ENCODE results near the gene SIX2. TPM values are rescaled to one million over a fixed set of nuclear protein-coding genes. Genes with fewer than 3 reads are reported as not detected.
"Not testable (repeated sequence)": the region's sequence is repeated elsewhere in the genome, so short reads cannot be mapped to it uniquely, and the experiment has no call there.

Gene SIX2
- total and polyA plus RNA-seq, 10 donors = 0.03 to 0.20 (median 0.03) TPM; not detected in 7

- no peaks in the 10 kb centered on the region for H3K9me3 ChIP-seq
- intact Hi-C loops (cut with DNase I; ENCODE audit: low total_unique reads) = no loop called here
- H3K36me3 ChIP-seq = no peaks in the 10 kb centered on the region
- no peaks in the 10 kb centered on the region for H3K4me1 ChIP-seq
- no peak overlapping the region for H3K27ac ChIP-seq
- H3K4me3 ChIP-seq = no peak overlapping the region
- 68 to 99% (median 92%) methylated on average over 2 of the region's 2 CpGs for WGBS, 5 donors
- peaks cover 0 to 17% (median 3%) of the 10 kb centered on the region in 7 donors for H3K27me3 ChIP-seq (replicated peaks in 1 of 7)
- TF ChIP-seq CTCF (IDR thresholded peaks at IDR 0.05 in 8 of 11, conservative IDR thresholded peaks at IDR 0.05 in 3 of 11) = no peak
- TF ChIP-seq POLR2A (IDR thresholded peaks at IDR 0.05) = no peak
- TF ChIP-seq POLR2AphosphoS5 (IDR thresholded peaks at IDR 0.05) = no peak
- DNase-seq = no peak
Measured at GRCh38 chr2:45044916-45045315, 35.7 kb upstream of the SIX2 start.

- intact Hi-C loops (cut with DNase I; ENCODE audit: low total_unique reads) = no loop called here
- TF ChIP-seq POLR2AphosphoS5 (IDR thresholded peaks at IDR 0.05) (no peak), POLR2A (IDR thresholded peaks at IDR 0.05) (no peak), CTCF (IDR thresholded peaks at IDR 0.05 in 8 of 11, conservative IDR thresholded peaks at IDR 0.05 in 3 of 11) (no peak)
- DNase-seq = no peak
Measured at GRCh38 chr2:45043174-45043573, 33.9 kb upstream of the SIX2 start.

GRCh38 chr2:45042401-45042800 is 33.1 kb upstream of the SIX2 start:
- WGBS, 5 donors = 83 to 89% (median 86%) methylated on average over 2 of the region's 2 CpGs
- intact Hi-C loops (cut with DNase I; ENCODE audit: low total_unique reads) = no loop called here
- Histone ChIP-seq H3K27ac (no peak overlapping the region), H3K9me3 (no peaks in the 10 kb centered on the region), H3K4me1 (no peaks in the 10 kb centered on the region), H3K27me3 (replicated peaks in 1 of 7) (peaks cover 0 to 17% (median 3%) of the 10 kb centered on the region in 7 donors), H3K4me3 (no peak overlapping the region), H3K36me3 (no peaks in the 10 kb centered on the region)
- DNase-seq = no peak
- TF ChIP-seq CTCF (IDR thresholded peaks at IDR 0.05 in 8 of 11, conservative IDR thresholded peaks at IDR 0.05 in 3 of 11) = no peak
- no peak for TF ChIP-seq POLR2AphosphoS5 (IDR thresholded peaks at IDR 0.05)
- no peak for TF ChIP-seq POLR2A (IDR thresholded peaks at IDR 0.05)

More at GRCh38 chr2:45043174-45043573, 33.9 kb upstream of the SIX2 start:
- Histone ChIP-seq H3K9me3 (no peaks in the 10 kb centered on the region), H3K4me1 (no peaks in the 10 kb centered on the region), H3K4me3 (no peak overlapping the region), H3K36me3 (no peaks in the 10 kb centered on the region), H3K27me3 (replicated peaks in 1 of 7) (peaks cover 0 to 17% (median 3%) of the 10 kb centered on the region in 7 donors), H3K27ac (no peak overlapping the region)
- 43 to 63% (median 51%) methylated on average over 5 to 6 of the region's 6 CpGs for WGBS, 5 donors

- intact Hi-C loops (cut with DNase I; ENCODE audit: low total_unique reads) = no loop called here
- no peak overlapping the region for H3K4me3 ChIP-seq
- no peaks in the 10 kb centered on the region for H3K36me3 ChIP-seq
- H3K27ac ChIP-seq = no peak overlapping the region
- peaks cover 0 to 17% (median 3%) of the 10 kb centered on the region in 7 donors for H3K27me3 ChIP-seq (replicated peaks in 1 of 7)
- H3K4me1 ChIP-seq = no peaks in the 10 kb centered on the region
- no peaks in the 10 kb centered on the region for H3K9me3 ChIP-seq
- TF ChIP-seq POLR2A (IDR thresholded peaks at IDR 0.05) (no peak), CTCF (IDR thresholded peaks at IDR 0.05 in 8 of 11, conservative IDR thresholded peaks at IDR 0.05 in 3 of 11) (no peak), POLR2AphosphoS5 (IDR thresholded peaks at IDR 0.05) (no peak)
- no peak for DNase-seq
Measured at GRCh38 chr2:45040786-45041185, 31.5 kb upstream of the SIX2 start.

GRCh38 chr2:45039804-45040203 is 30.6 kb upstream of the SIX2 start:
- intact Hi-C loops (cut with DNase I; ENCODE audit: low total_unique reads); H3K4me3 ChIP-seq; H3K36me3 ChIP-seq; H3K4me1 ChIP-seq; H3K9me3 ChIP-seq; DNase-seq; H3K27ac ChIP-seq: not testable (repeated sequence)
- H3K27me3 ChIP-seq (replicated peaks in 1 of 7) = peaks cover 0 to 14% (median 3%) of the 10 kb centered on the region in 7 donors
- WGBS, 5 donors = 70 to 87% (median 82%) methylated on average over 5 of the region's 5 CpGs

GRCh38 chr2:45038861-45039260 is 29.6 kb upstream of the SIX2 start:
- DNase-seq = not testable (repeated sequence)

More at GRCh38 chr2:45038861-45039260, 29.6 kb upstream of the SIX2 start:
- intact Hi-C loops (cut with DNase I; ENCODE audit: low total_unique reads); H3K27ac ChIP-seq; H3K9me3 ChIP-seq; H3K36me3 ChIP-seq; H3K4me1 ChIP-seq; H3K4me3 ChIP-seq: not testable (repeated sequence)
- peaks cover 0 to 11% (median 3%) of the 10 kb centered on the region in 7 donors for H3K27me3 ChIP-seq (replicated peaks in 1 of 7)
- 68 to 76% (median 72%) methylated on average over 4 to 5 of the region's 5 CpGs for WGBS, 5 donors
